DOHH2 (cell line): Measurements from ENCODE around the gene RIPPLY1.

ENCODE experiments used
- H3F3A ChIP-seq: fragments of 200-600 bp; sonication (generic), shearing (Covaris generic); 2 replicates; pipeline ENCODE4 v1.6.0; 2016; ENCODE audit warnings: antibody characterized with exemption, mild to moderate bottlenecking; ENCODE audit not compliant: control insufficient read depth, insufficient read depth
- H3K27ac ChIP-seq: fragments of 200-600 bp; sonication (generic); 2 replicates; pipeline ENCODE4 v1.5.1; 2014; ENCODE audit warnings: low read depth, mild to moderate bottlenecking, low read length, moderate library complexity
- H3K27me3 ChIP-seq: fragments of 200-600 bp; sonication (generic); 2 replicates; pipeline ENCODE4 v1.6.1; 2014; ENCODE audit warnings: mild to moderate bottlenecking, low read length, mixed read lengths; ENCODE audit not compliant: control insufficient read depth
- H3K36me3 ChIP-seq: fragments of 200-600 bp; sonication (generic); 2 replicates; pipeline ENCODE4 v1.6.1; 2014; ENCODE audit warnings: mild to moderate bottlenecking, low read length, moderate library complexity, mixed read lengths; ENCODE audit not compliant: control insufficient read depth
- H3K4me1 ChIP-seq: fragments of 200-600 bp; sonication (generic); 2 replicates; pipeline ENCODE4 v1.6.1; 2014; ENCODE audit warnings: mild to moderate bottlenecking, low read length, mixed read lengths; ENCODE audit not compliant: control insufficient read depth
- H3K4me2 ChIP-seq: fragments of 200-600 bp; sonication (generic); 2 replicates; pipeline ENCODE4 v1.6.0; 2014; ENCODE audit warnings: mild to moderate bottlenecking, low read length, moderate library complexity
- H3K4me3 ChIP-seq: fragments of 200-600 bp; sonication (generic); 2 replicates; pipeline ENCODE4 v1.5.1; 2014; ENCODE audit warnings: mild to moderate bottlenecking, low read length, mixed read lengths
- H3K79me2 ChIP-seq: fragments of 200-600 bp; sonication (generic); 2 replicates; pipeline ENCODE4 v1.6.1; 2014; ENCODE audit warnings: mild to moderate bottlenecking, low read length, mixed read lengths; ENCODE audit not compliant: control insufficient read depth
- H3K9me2 ChIP-seq: fragments of 200-600 bp; sonication (generic); replicated peaks from 2 replicates; pipeline ENCODE4 v1.6.1; 2014; ENCODE audit warnings: mild to moderate bottlenecking, low read length, mixed read lengths; ENCODE audit not compliant: control insufficient read depth
- H3K9me3 ChIP-seq: fragments of 200-600 bp; sonication (generic); 2 replicates; pipeline ENCODE4 v1.6.1; 2014; ENCODE audit warnings: antibody characterized with exemption, low read length, mixed read lengths; ENCODE audit not compliant: control insufficient read depth, insufficient read depth
- H4K20me1 ChIP-seq: fragments of 200-600 bp; sonication (generic); 2 replicates; pipeline ENCODE4 v1.6.0; 2014; ENCODE audit warnings: low read depth, mild to moderate bottlenecking, antibody characterized with exemption, low read length, moderate library complexity; ENCODE audit not compliant: control insufficient read depth, insufficient read depth
- EZH2phosphoT487 ChIP-seq: fragments of 200-600 bp; sonication (generic); IDR thresholded peaks from 2 replicates; pipeline ENCODE4 v1.6.1; 2017; ENCODE audit warnings: borderline replicate concordance, mild to moderate bottlenecking, antibody characterized with exemption, low read length, moderate library complexity, mixed read lengths
- TF ChIP-seq, protein P1 (sequence below): fragments of 200-600 bp; sonication (generic); IDR thresholded peaks from one replicate; pipeline ENCODE4 v1.5.1; 2014; ENCODE audit warnings: antibody characterized with exemption, mild to moderate bottlenecking, low read depth, low read length; ENCODE audit not compliant: poor library complexity, severe bottlenecking

Gene RIPPLY1

DNA sequence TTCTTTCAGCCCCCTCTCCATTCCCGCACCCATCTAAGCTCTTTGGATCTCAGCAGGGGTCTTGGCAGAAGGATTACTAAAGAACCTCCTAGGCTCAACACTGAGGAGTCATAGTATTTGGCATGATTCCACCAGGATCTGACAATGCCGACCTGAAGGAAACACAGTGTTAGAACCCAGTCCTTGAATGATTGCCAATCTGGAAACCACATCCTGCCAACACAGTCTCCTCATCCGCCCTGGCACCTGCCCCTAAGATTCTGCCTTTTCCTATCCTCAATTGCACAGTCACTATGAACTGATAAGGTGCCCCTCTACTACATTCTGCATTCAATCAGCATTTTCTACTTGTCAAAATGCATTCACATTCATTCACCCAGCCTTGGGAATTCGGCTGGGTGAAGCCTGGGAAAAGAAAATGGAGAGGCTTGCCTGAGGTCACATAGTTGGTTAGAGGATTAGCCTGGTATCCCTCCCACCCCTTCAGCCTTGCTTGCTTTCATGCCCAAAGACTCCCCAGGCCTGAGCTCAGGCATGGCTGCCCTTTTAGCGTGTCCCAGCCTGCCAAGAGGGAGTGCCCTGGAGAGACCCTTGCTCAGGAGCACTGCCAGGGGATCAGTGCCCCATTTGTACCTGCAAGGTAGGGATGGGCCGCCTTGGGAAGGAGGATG, 14.8 kb upstream of the RIPPLY1 start:
- TF ChIP-seq, protein P1, sequence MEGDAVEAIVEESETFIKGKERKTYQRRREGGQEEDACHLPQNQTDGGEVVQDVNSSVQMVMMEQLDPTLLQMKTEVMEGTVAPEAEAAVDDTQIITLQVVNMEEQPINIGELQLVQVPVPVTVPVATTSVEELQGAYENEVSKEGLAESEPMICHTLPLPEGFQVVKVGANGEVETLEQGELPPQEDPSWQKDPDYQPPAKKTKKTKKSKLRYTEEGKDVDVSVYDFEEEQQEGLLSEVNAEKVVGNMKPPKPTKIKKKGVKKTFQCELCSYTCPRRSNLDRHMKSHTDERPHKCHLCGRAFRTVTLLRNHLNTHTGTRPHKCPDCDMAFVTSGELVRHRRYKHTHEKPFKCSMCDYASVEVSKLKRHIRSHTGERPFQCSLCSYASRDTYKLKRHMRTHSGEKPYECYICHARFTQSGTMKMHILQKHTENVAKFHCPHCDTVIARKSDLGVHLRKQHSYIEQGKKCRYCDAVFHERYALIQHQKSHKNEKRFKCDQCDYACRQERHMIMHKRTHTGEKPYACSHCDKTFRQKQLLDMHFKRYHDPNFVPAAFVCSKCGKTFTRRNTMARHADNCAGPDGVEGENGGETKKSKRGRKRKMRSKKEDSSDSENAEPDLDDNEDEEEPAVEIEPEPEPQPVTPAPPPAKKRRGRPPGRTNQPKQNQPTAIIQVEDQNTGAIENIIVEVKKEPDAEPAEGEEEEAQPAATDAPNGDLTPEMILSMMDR = no peak
- TF ChIP-seq EZH2phosphoT487 = no peak
- no peak overlapping the region for H3K4me2 ChIP-seq

DNA sequence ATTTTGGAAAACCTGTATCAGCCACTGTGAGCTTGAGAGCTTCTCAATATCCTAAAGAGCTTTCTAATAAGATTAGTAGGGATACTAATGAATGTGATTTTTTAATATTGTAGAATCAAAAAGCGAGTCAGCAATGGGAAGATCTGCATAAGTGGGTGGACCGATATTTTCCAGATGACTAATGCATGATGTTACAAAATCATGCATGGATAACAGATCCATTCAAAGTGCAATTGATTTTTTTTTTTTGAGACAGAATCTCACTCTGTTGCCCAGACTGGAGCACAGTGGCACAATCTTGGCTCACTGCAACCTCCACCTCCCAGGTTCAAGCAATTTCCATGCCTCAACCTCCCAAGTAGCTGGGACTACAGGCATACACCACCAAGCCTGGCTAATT, 9.7 kb upstream of the RIPPLY1 start:
- Histone ChIP-seq H4K20me1 (no peaks in the 10 kb centered on the region), H3K4me3 (no peak overlapping the region), H3F3A (no peaks in the 10 kb centered on the region), H3K27me3 (no peaks in the 10 kb centered on the region), H3K36me3 (no peaks in the 10 kb centered on the region), H3K27ac (no peak overlapping the region), H3K4me1 (no peaks in the 10 kb centered on the region), H3K79me2 (no peaks in the 10 kb centered on the region), H3K9me2 (no peaks in the 10 kb centered on the region), H3K9me3 (no peaks in the 10 kb centered on the region), H3K4me2 (no peak overlapping the region)
- TF ChIP-seq, protein P1 = no peak
- no peak for TF ChIP-seq EZH2phosphoT487

More for the DNA sequence above, 14.8 kb upstream of the RIPPLY1 start:
- H3K27me3 ChIP-seq = no peaks in the 10 kb centered on the region
- H4K20me1 ChIP-seq = no peaks in the 10 kb centered on the region
- no peak overlapping the region for H3K27ac ChIP-seq
- no peaks in the 10 kb centered on the region for H3K79me2 ChIP-seq
- H3K4me1 ChIP-seq = no peaks in the 10 kb centered on the region
- H3K9me3 ChIP-seq = no peaks in the 10 kb centered on the region
- H3K36me3 ChIP-seq = no peaks in the 10 kb centered on the region
- no peaks in the 10 kb centered on the region for H3K9me2 ChIP-seq
- H3F3A ChIP-seq = no peaks in the 10 kb centered on the region
- no peak overlapping the region for H3K4me3 ChIP-seq

DNA sequence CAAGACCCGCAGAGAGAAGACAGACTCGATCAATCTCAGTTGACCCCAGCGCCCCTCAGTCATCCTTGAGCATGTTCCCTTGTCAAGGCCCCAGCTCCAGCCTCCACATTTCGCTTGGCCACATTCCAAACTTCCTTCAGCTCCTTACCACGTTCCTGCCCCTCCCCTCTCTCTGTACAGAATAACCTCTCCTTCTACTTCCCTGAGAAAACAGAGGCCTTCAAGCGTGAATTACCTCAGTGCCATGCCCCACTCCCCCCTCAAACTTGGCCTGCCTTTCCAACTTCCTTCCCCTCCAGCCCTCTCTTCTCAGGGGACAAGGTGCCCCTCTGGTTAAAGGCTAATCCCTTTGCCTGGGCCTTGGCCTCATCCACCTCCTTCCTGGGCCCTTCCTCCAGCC, 3.2 kb upstream of the RIPPLY1 start:
- no peaks in the 10 kb centered on the region for H3K79me2 ChIP-seq
- no peaks in the 10 kb centered on the region for H3K9me3 ChIP-seq
- H3K4me2 ChIP-seq = no peak overlapping the region
- no peak overlapping the region for H3K27ac ChIP-seq
- no peaks in the 10 kb centered on the region for H4K20me1 ChIP-seq
- no peaks in the 10 kb centered on the region for H3K27me3 ChIP-seq
- H3F3A ChIP-seq = no peaks in the 10 kb centered on the region
- H3K4me1 ChIP-seq = no peaks in the 10 kb centered on the region
- no peaks in the 10 kb centered on the region for H3K36me3 ChIP-seq
- TF ChIP-seq EZH2phosphoT487 = no peak
- TF ChIP-seq, protein P1 = no peak
- H3K4me3 ChIP-seq = no peak overlapping the region
- H3K9me2 ChIP-seq = no peaks in the 10 kb centered on the region
